Measurements from ENCODE around the gene SHISA2. TPM values are rescaled to one million over a fixed set of nuclear protein-coding genes. Genes with fewer than 3 reads are reported as not detected.

SHISA2 gene
- total RNA-seq, 3 donors from 2014 or later (not counting 1 experiment from before 2014, with no cell fraction given) = 0.11 TPM; not detected in 2

DNA sequence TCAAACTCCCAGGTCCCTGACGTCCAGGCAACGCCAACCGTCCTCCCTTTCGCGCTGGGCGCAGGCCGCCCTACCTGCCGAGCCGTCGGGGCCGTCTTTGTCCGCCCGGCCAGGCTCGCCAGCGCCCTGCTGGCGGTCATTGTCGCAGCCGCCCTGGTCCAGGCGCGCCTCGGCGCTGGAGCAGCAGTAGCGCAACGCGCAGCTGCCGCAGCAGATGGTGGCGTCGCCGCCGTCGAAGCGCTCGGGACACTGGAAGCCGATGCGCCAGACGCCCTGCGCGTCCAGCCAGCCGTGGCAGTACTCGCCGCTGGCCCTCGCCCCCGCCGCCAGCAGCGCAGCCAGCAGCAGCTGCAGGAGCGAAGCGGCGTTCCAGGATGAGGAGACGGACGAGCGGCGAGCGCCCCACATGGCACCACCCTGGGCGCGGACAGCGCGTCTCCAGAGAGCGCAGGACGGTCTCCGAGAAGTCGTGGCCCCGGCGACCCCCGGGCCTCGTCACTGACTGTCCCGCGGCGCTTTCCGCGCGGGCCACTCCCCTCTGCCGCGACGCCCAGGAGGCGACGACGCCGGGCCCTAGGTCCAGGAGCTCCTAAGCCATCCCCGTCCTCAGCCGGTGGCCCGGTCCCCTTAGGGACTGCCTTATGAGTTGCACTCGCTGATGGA, 1.1 kb downstream of the SHISA2 start:
- Histone ChIP-seq H3K4me3 (ENCODE audit: low read length) (no peak overlapping the region), H3K36me3 (ENCODE audit: control insufficient read depth, insufficient read depth, low read length) (no peaks in the 10 kb centered on the region), H3K9me3 (ENCODE audit: control insufficient read depth, insufficient read depth, low read length) (no peaks in the 10 kb centered on the region), H3K27ac (ENCODE audit: low read length) (no peak overlapping the region), H3K27me3 (ENCODE audit: control insufficient read depth, insufficient read depth, low read length) (peaks cover 24% of the 10 kb centered on the region), H3K4me1 (ENCODE audit: control insufficient read depth, insufficient read depth, low read length) (peaks cover 11% of the 10 kb centered on the region)
- ATAC-seq (no peak), DNase-seq (peak in 1 of 2 donors; percentile 38)
- intact Hi-C loops (cut with micrococcal nuclease) = no loop called here
- Mint-ChIP-seq H3K27ac (no peak overlapping the region), H3K27me3 (ENCODE audit: low read depth in 2 of 2) (peaks cover 46 to 64% of the 10 kb centered on the region in 2 donors), H3K4me1 (peaks cover 0 to 8% of the 10 kb centered on the region in 2 donors), H3K36me3 (no peaks in the 10 kb centered on the region), H3K9me3 (no peaks in the 10 kb centered on the region), H3K4me3 (peak overlapping the region; percentile 50)
- TF ChIP-seq, protein P1, sequence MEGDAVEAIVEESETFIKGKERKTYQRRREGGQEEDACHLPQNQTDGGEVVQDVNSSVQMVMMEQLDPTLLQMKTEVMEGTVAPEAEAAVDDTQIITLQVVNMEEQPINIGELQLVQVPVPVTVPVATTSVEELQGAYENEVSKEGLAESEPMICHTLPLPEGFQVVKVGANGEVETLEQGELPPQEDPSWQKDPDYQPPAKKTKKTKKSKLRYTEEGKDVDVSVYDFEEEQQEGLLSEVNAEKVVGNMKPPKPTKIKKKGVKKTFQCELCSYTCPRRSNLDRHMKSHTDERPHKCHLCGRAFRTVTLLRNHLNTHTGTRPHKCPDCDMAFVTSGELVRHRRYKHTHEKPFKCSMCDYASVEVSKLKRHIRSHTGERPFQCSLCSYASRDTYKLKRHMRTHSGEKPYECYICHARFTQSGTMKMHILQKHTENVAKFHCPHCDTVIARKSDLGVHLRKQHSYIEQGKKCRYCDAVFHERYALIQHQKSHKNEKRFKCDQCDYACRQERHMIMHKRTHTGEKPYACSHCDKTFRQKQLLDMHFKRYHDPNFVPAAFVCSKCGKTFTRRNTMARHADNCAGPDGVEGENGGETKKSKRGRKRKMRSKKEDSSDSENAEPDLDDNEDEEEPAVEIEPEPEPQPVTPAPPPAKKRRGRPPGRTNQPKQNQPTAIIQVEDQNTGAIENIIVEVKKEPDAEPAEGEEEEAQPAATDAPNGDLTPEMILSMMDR (IDR thresholded peaks at IDR 0.05) = no peak
- WGBS (ENCODE audit: insufficient coverage) = 8% methylated on average over 82 of the region's 82 CpGs

DNA sequence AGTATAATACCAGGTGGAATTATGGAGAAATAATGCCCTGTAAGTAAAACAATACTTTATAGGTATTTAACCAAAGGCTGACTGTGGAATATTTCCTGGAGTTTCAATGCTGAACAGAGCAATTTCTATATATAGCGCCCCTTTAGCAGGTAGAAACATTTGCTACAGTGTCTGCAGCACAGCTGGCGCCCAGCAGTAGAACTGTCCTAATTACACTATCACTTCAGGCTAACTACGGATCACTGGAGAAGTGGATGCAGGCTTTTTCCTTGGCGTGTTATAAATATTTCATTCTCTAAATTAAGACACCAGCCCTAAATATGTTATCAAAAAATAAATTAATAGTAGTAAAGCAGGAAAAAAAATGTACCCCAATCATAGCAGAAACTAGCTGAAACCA, 3.1 kb downstream of the SHISA2 start:
- Histone ChIP-seq H3K4me3 (ENCODE audit: low read length) (no peak overlapping the region), H3K36me3 (ENCODE audit: control insufficient read depth, insufficient read depth, low read length) (no peaks in the 10 kb centered on the region), H3K27ac (ENCODE audit: low read length) (no peak overlapping the region), H3K27me3 (ENCODE audit: control insufficient read depth, insufficient read depth, low read length) (peaks cover 24% of the 10 kb centered on the region), H3K4me1 (ENCODE audit: control insufficient read depth, insufficient read depth, low read length) (peaks cover 11% of the 10 kb centered on the region), H3K9me3 (ENCODE audit: control insufficient read depth, insufficient read depth, low read length) (no peaks in the 10 kb centered on the region)
- H3K4me1 Mint-ChIP-seq = peaks cover 0 to 8% of the 10 kb centered on the region in 2 donors
- no peak overlapping the region for H3K27ac Mint-ChIP-seq
- ATAC-seq (no peak), DNase-seq (no peak)
- H3K27me3 Mint-ChIP-seq (ENCODE audit: low read depth in 2 of 2) = peaks cover 41 to 45% of the 10 kb centered on the region in 2 donors
- no peaks in the 10 kb centered on the region for H3K36me3 Mint-ChIP-seq
- no peak overlapping the region for H3K4me3 Mint-ChIP-seq
- 73% methylated on average over 2 of the region's 4 CpGs for WGBS (ENCODE audit: insufficient coverage)
- intact Hi-C loops (cut with micrococcal nuclease) = no loop called here
- no peaks in the 10 kb centered on the region for H3K9me3 Mint-ChIP-seq
- TF ChIP-seq, protein P1 (IDR thresholded peaks at IDR 0.05) = no peak

DNA sequence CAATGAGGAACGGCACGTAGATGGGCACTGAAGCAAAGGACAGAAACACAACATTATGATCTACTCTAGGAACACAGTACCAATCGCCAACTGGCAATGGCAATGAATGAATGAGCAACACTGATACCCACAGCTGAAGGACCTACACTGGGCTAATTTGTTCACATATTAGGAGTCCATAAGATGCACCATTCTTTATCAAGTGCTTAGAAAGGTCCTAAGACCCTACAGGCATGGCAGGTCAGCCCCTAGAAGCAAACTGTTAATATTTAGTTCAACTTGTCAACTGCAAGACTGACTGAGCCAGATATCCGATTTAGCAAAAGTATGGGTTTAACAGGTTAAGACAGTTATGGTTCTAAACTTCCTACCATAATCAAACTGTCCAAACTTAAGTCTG, 4.8 kb downstream of the SHISA2 start:
- TF ChIP-seq, protein P1 (IDR thresholded peaks at IDR 0.05) = no peak
- H3K36me3 ChIP-seq (ENCODE audit: control insufficient read depth, insufficient read depth, low read length) = no peaks in the 10 kb centered on the region
- Mint-ChIP-seq H3K4me3 (no peak overlapping the region), H3K27ac (no peak overlapping the region), H3K9me3 (no peaks in the 10 kb centered on the region), H3K4me1 (peaks cover 0 to 8% of the 10 kb centered on the region in 2 donors), H3K36me3 (no peaks in the 10 kb centered on the region), H3K27me3 (ENCODE audit: low read depth in 2 of 2) (peaks cover 29% of the 10 kb centered on the region in 2 donors)
- H3K27ac ChIP-seq (ENCODE audit: low read length) = no peak overlapping the region
- no peak for ATAC-seq
- peaks cover 11% of the 10 kb centered on the region for H3K4me1 ChIP-seq (ENCODE audit: control insufficient read depth, insufficient read depth, low read length)
- no peak overlapping the region for H3K4me3 ChIP-seq (ENCODE audit: low read length)
- peaks cover 22% of the 10 kb centered on the region for H3K27me3 ChIP-seq (ENCODE audit: control insufficient read depth, insufficient read depth, low read length)
- WGBS (ENCODE audit: insufficient coverage) = 93% methylated on average over 3 of the region's 4 CpGs
- intact Hi-C loops (cut with micrococcal nuclease) = no loop called here
- no peaks in the 10 kb centered on the region for H3K9me3 ChIP-seq (ENCODE audit: control insufficient read depth, insufficient read depth, low read length)
- DNase-seq = no peak

DNA sequence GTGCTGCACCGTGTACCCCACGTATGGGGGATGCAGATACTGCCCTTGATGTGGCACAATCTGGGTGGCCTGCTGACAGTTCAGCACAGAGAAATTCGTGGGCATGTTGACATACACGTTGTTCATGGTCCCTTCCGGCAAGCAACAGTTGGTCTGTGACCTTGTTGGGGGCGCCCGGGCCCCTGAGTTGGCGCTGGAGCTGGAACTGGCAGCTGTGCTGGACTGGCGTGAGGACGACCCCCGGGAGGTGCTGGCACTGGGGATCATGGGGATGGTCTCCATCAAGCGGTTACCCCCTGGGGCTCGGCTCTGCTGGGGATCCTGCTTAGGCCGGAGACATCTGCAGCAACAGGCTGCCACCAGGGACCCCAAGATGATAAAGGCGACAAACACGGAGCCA, 5.2 kb downstream of the SHISA2 start:
- H3K36me3 ChIP-seq (ENCODE audit: control insufficient read depth, insufficient read depth, low read length) = no peaks in the 10 kb centered on the region
- TF ChIP-seq, protein P1 (IDR thresholded peaks at IDR 0.05) = no peak
- Mint-ChIP-seq H3K4me1 (peaks cover 0 to 4% of the 10 kb centered on the region in 2 donors), H3K27ac (no peak overlapping the region), H3K4me3 (no peak overlapping the region), H3K9me3 (no peaks in the 10 kb centered on the region), H3K27me3 (ENCODE audit: low read depth in 2 of 2) (peaks cover 26 to 27% of the 10 kb centered on the region in 2 donors), H3K36me3 (no peaks in the 10 kb centered on the region)
- WGBS (ENCODE audit: insufficient coverage) = 91% methylated on average over 16 of the region's 16 CpGs
- H3K9me3 ChIP-seq (ENCODE audit: control insufficient read depth, insufficient read depth, low read length) = no peaks in the 10 kb centered on the region
- ATAC-seq = no peak
- intact Hi-C loops (cut with micrococcal nuclease) = no loop called here
- DNase-seq = no peak
- peaks cover 22% of the 10 kb centered on the region for H3K27me3 ChIP-seq (ENCODE audit: control insufficient read depth, insufficient read depth, low read length)
- no peak overlapping the region for H3K4me3 ChIP-seq (ENCODE audit: low read length)
- peaks cover 11% of the 10 kb centered on the region for H3K4me1 ChIP-seq (ENCODE audit: control insufficient read depth, insufficient read depth, low read length)
- no peak overlapping the region for H3K27ac ChIP-seq (ENCODE audit: low read length)

Data from natural killer cell (primary cell).